GM12873 (cell line): ENCODE data around the gene TRPT1.

ENCODE experiments used
- CTCF ChIP-seq: IDR thresholded peaks from 2 replicates; pipeline ENCODE4 v1.5.1; 2012; ENCODE audit warnings: low read depth, mild to moderate bottlenecking, moderate library complexity, low read length, control low read depth; ENCODE audit not compliant: insufficient read depth; ENCODE audit errors: missing control alignments

TRPT1 gene

GRCh38 chr11:64239662-64240434 lies 13.9 kb upstream of the TRPT1 start:
- TF ChIP-seq CTCF: no peak

GRCh38 chr11:64238999-64239398 lies 13.0 kb upstream of the TRPT1 start:
- TF ChIP-seq CTCF: no peak

GRCh38 chr11:64238076-64238475 lies 12.1 kb upstream of the TRPT1 start:
- TF ChIP-seq CTCF: no peak

- TF ChIP-seq CTCF: no peak
Measured at GRCh38 chr11:64237484-64237951, 11.5 kb upstream of the TRPT1 start.

GRCh38 chr11:64235437-64236161 lies 9.6 kb upstream of the TRPT1 start:
- TF ChIP-seq CTCF: no peak

- TF ChIP-seq CTCF: no peak
Measured at GRCh38 chr11:64234647-64235379, 8.8 kb upstream of the TRPT1 start.
